B cell (primary cell): ENCODE data around the gene RIPOR1. TPM values are rescaled to one million over a fixed set of nuclear protein-coding genes. Genes with fewer than 3 reads are reported as not detected.

Experiments
- ATAC-seq: fragments of 200-7000 bp; cut with Tn5 transposase; one replicate; pipeline ENCODE4 v1.10.0; 2021; ENCODE audit warnings: low read depth, mild to moderate bottlenecking, moderate number of reproducible peaks, moderate library complexity
- CTCF ChIA-PET: fragments of 350-600 bp; sonication (Branson Sonifier 250); formaldehyde crosslinking; loops from one replicate; lab custom pipeline; 2021; ENCODE audit warnings: antibody characterized with exemption, inconsistent platforms; lab: Charles Lee
- POLR2A ChIA-PET: fragments of 350-600 bp; sonication (Branson Sonifier 250); formaldehyde crosslinking; loops from one replicate; lab custom pipeline; 2021; ENCODE audit warnings: antibody characterized with exemption; lab: Charles Lee
- DNase-seq: peaks from one replicate; pipeline ENCODE4 v3.0.0; 2013
- H2AFZ ChIP-seq: 2 replicates; pipeline ENCODE4 v1.6.1; 2012; ENCODE audit warnings: mild to moderate bottlenecking, low read depth, low read length; ENCODE audit not compliant: insufficient read depth, poor library complexity, severe bottlenecking
- H3K27ac ChIP-seq, 2 donors: 1 replicate in 1 of 2; 2 replicates in 1 of 2; pipeline ENCODE4 v1.5.1; 2012 to 2013; ENCODE audit warnings: low read length in 2 of 2, mild to moderate bottlenecking in 2 of 2, moderate library complexity in 1 of 2
- H3K27me3 ChIP-seq, 4 experiments: fragments of 200-600 bp in 1 of 4; sonication (generic) in 1 of 4; replicated peaks in 1 of 4; 1 replicate in 2 of 4; 2 replicates in 2 of 4; pipeline versions ENCODE4 v1.6.1 to v1.7.0; 2013 to 2016; ENCODE audit warnings: low read length in 3 of 4, mild to moderate bottlenecking in 2 of 4, mixed read lengths in 1 of 4, moderate library complexity in 1 of 4; ENCODE audit not compliant: insufficient read depth in 4 of 4, control insufficient read depth in 3 of 4; ENCODE audit errors: control extremely low read depth in 1 of 4
- H3K36me3 ChIP-seq, 2 experiments: replicated peaks in 1 of 2; 1 replicate in 1 of 2; 2 replicates in 1 of 2; pipeline versions ENCODE4 v1.6.1 to v1.7.1; 2013; ENCODE audit warnings: low read length in 1 of 2; ENCODE audit not compliant: insufficient read depth in 2 of 2, control insufficient read depth in 1 of 2; ENCODE audit errors: control extremely low read depth in 1 of 2, extremely low read depth in 1 of 2
- H3K4me1 ChIP-seq, 2 donors: fragments of 200-600 bp in 1 of 2; sonication (generic) in 1 of 2; 1 replicate in 1 of 2; 2 replicates in 1 of 2; pipeline versions ENCODE4 v1.5.1 to v1.6.1; 2013 to 2017; ENCODE audit warnings: low read length in 2 of 2; ENCODE audit not compliant: control insufficient read depth in 2 of 2, insufficient read depth in 2 of 2
- H3K4me2 ChIP-seq: replicated peaks from 2 replicates; pipeline ENCODE3; 2012; ENCODE audit warnings: mild to moderate bottlenecking, low read depth, low read length; ENCODE audit not compliant: poor library complexity, severe bottlenecking
- H3K4me3 ChIP-seq, 5 experiments: fragments of 200-600 bp in 1 of 5; sonication (generic) in 1 of 5; 1 replicate in 3 of 5; 2 replicates in 2 of 5; pipeline versions ENCODE4 v1.5.1 to v1.7.0; 2011 to 2016; ENCODE audit warnings: low read length in 4 of 5, mild to moderate bottlenecking in 4 of 5, low read depth in 2 of 5, control low read depth in 1 of 5, moderate library complexity in 1 of 5; ENCODE audit not compliant: insufficient read depth in 1 of 5; ENCODE audit errors: control extremely low read depth in 1 of 5, extremely low read depth in 1 of 5
- H3K79me2 ChIP-seq: fragments of 200-600 bp; sonication (generic); one replicate; pipeline ENCODE4 v1.6.0; 2016; ENCODE audit warnings: low read length; ENCODE audit not compliant: control insufficient read depth, insufficient read depth
- H3K9ac ChIP-seq: fragments of 200-600 bp; sonication (generic); 2 replicates; pipeline ENCODE4 v1.6.1; 2017; ENCODE audit warnings: mild to moderate bottlenecking, low read length, moderate library complexity
- H3K9me3 ChIP-seq, 3 donors: one replicate each; pipeline versions ENCODE4 v1.6.1 to v1.7.1; 2013; ENCODE audit warnings: low read length in 2 of 3; ENCODE audit not compliant: control insufficient read depth in 2 of 3, insufficient read depth in 1 of 3; ENCODE audit errors: control extremely low read depth in 1 of 3
- H4K20me1 ChIP-seq: 2 replicates; pipeline ENCODE4 v1.6.0; 2012; ENCODE audit warnings: mild to moderate bottlenecking, low read length; ENCODE audit not compliant: insufficient read depth, control insufficient read depth, poor library complexity, severe bottlenecking
- H3K27ac Mint-ChIP-seq: one replicate; pipeline ENCODE4 v1.8.0; 2021; ENCODE audit warnings: mixed read lengths
- H3K27me3 Mint-ChIP-seq: one replicate; pipeline ENCODE4 v1.8.0; 2021; ENCODE audit warnings: mixed read lengths
- H3K4me1 Mint-ChIP-seq: one replicate; pipeline ENCODE4 v1.8.0; 2021; ENCODE audit warnings: mixed read lengths
- H3K4me3 Mint-ChIP-seq: one replicate; pipeline ENCODE4 v1.8.0; 2021; ENCODE audit warnings: mixed read lengths
- H3K9me3 Mint-ChIP-seq: one replicate; pipeline ENCODE4 v1.8.0; 2022; ENCODE audit warnings: mixed read lengths; ENCODE audit not compliant: insufficient read depth
- EZH2 ChIP-seq: IDR thresholded peaks from 2 replicates; pipeline ENCODE4 v1.6.1; 2012; ENCODE audit warnings: borderline replicate concordance, low read depth, mild to moderate bottlenecking, moderate library complexity, low read length; ENCODE audit not compliant: insufficient read depth, poor library complexity, severe bottlenecking
- WGBS: methylation state at CpG from one replicate; pipeline ENCODE4 v1.1.5; 2013; ENCODE audit warnings: missing lambda C conversion rate; ENCODE audit not compliant: insufficient coverage; 5-methylcytosine and 5-hydroxymethylcytosine counted together
- intact Hi-C: fragments of 100-400 bp; cut with micrococcal nuclease; formaldehyde crosslinking; loops from one replicate; pipeline ENCODE4 v1.10.0; 2022
- polyA plus RNA-seq: library from polyadenylated mRNA; depleted of rRNA; stranded (reverse); fragments of >200 nt; gene quantifications from 2 replicates; pipeline ENCODE4 v1.2.3, GENCODE V29; 2012
- total RNA-seq, 2 donors: library from RNA; stranded (reverse); fragments of 120-200 nt in 1 of 2; gene quantifications; 1 replicate in 1 of 2; 2 replicates in 1 of 2; pipeline versions ENCODE4 v1.2.3 to v1.2.4, GENCODE V29; 2013 to 2022
- TF ChIP-seq, protein P1 (sequence below): fragments of 200-600 bp; IDR thresholded peaks from one replicate; pipeline ENCODE4 v1.8.0; 2022; ENCODE audit warnings: antibody characterized with exemption, mild to moderate bottlenecking

The RIPOR1 gene
- total and polyA plus RNA-seq, 2 donors (not counting 1 experiment from before 2014, with no cell fraction given), result 124 to 363 TPM

GRCh38 chr16:67538666-67539101 is 10.1 kb downstream of the RIPOR1 start:
- ATAC-seq (no peak), DNase-seq (no peak)
- intact Hi-C loops, result no loop called here
- Histone ChIP-seq H3K79me2 (peaks cover 56% of the 10 kb centered on the region), H3K9me3 (no peaks in the 10 kb centered on the region), H3K4me1 (peaks cover 64 to 79% of the 10 kb centered on the region in 2 donors), H3K36me3 (peaks cover 3 to 56% of the 10 kb centered on the region in 2 experiments), H3K27ac (peak overlapping the region; percentile 57 to 97), H4K20me1 (peaks cover 74% of the 10 kb centered on the region), H3K4me3 (peak overlapping the region in 4 of 5 experiments; percentile 65 to 78 (median 70)), H2AFZ (no peak overlapping the region), H3K9ac (peak overlapping the region; percentile 79), H3K27me3 (no peaks in the 10 kb centered on the region), H3K4me2 (peak overlapping the region; percentile 99)
- no peak for TF ChIP-seq EZH2
- TF ChIP-seq, protein P1, sequence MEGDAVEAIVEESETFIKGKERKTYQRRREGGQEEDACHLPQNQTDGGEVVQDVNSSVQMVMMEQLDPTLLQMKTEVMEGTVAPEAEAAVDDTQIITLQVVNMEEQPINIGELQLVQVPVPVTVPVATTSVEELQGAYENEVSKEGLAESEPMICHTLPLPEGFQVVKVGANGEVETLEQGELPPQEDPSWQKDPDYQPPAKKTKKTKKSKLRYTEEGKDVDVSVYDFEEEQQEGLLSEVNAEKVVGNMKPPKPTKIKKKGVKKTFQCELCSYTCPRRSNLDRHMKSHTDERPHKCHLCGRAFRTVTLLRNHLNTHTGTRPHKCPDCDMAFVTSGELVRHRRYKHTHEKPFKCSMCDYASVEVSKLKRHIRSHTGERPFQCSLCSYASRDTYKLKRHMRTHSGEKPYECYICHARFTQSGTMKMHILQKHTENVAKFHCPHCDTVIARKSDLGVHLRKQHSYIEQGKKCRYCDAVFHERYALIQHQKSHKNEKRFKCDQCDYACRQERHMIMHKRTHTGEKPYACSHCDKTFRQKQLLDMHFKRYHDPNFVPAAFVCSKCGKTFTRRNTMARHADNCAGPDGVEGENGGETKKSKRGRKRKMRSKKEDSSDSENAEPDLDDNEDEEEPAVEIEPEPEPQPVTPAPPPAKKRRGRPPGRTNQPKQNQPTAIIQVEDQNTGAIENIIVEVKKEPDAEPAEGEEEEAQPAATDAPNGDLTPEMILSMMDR, result no peak
- ChIA-PET POLR2A (interaction anchor here (1.4 to 6.3 kb wide), 3 partner anchors 12 to 105 kb away, joined by 3 to 76 read pairs (median 27); partner anchors contain the start of genes CTCF and RIPOR1), CTCF (interaction anchor here (1.0 to 12.8 kb wide), 6 partner anchors 7 to 129 kb away, joined by 3 to 178 read pairs (median 14); partner anchors contain the start of genes CARMIL2 and CTCF)
- peak overlapping the region; percentile 78 for H3K4me3 Mint-ChIP-seq
- H3K4me1 Mint-ChIP-seq, result peaks cover 74% of the 10 kb centered on the region
- H3K9me3 Mint-ChIP-seq, result no peaks in the 10 kb centered on the region
- WGBS, result 65% methylated on average over 18 of the region's 23 CpGs
- peak overlapping the region; percentile 89 for H3K27ac Mint-ChIP-seq
- no peaks in the 10 kb centered on the region for H3K27me3 Mint-ChIP-seq

DNA sequence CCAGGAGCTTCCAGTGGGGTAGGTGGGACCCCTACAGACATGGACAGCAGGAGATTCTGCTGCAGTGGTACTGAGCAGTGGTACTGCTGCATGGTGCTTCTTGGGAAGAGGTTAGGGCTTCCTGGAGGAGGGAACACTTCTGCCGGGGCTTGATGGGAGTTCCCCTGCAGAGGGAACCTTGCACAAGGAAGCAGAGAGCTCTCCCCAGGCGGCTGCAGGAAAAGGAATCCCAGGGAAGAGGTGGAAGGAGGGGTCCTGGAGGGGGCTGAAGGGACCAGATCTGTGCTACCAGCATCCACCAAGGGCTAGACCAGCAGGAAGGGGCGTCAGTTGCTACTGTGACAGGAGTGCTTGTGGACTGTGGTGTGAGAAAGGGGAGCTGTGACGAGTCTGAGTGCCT is 10.6 kb downstream of the RIPOR1 start:
- Mint-ChIP-seq H3K27me3 (no peaks in the 10 kb centered on the region), H3K4me3 (peak overlapping the region; percentile 78), H3K4me1 (peaks cover 77% of the 10 kb centered on the region), H3K27ac (peak overlapping the region; percentile 89), H3K9me3 (no peaks in the 10 kb centered on the region)
- H2AFZ ChIP-seq, result no peak overlapping the region
- peaks cover 67 to 80% of the 10 kb centered on the region in 2 donors for H3K4me1 ChIP-seq
- WGBS, result 74% methylated on average over 2 of the region's 4 CpGs
- no peak for ATAC-seq
- no peaks in the 10 kb centered on the region for H3K9me3 ChIP-seq
- H3K27ac ChIP-seq, result peak overlapping the region in 1 of 2 donors; percentile 97
- no peak overlapping the region for H3K9ac ChIP-seq
- ChIA-PET POLR2A (interaction anchor here (0.6 to 6.3 kb wide), 3 partner anchors 12 to 54 kb away, joined by 7 to 76 read pairs (median 27); partner anchors contain the start of genes CTCF and RIPOR1), CTCF (interaction anchor here (1.0 to 12.8 kb wide), 5 partner anchors 6 to 129 kb away, joined by 3 to 178 read pairs (median 22); partner anchors contain the start of gene CTCF)
- H4K20me1 ChIP-seq, result peaks cover 79% of the 10 kb centered on the region
- H3K4me3 ChIP-seq, result no peak overlapping the region
- DNase-seq, result no peak
- TF ChIP-seq EZH2, result no peak
- TF ChIP-seq, protein P1, result no peak
- H3K27me3 ChIP-seq, result no peaks in the 10 kb centered on the region
- H3K4me2 ChIP-seq, result peak overlapping the region; percentile 99
- peaks cover 3 to 62% of the 10 kb centered on the region in 2 experiments for H3K36me3 ChIP-seq
- H3K79me2 ChIP-seq, result peaks cover 51% of the 10 kb centered on the region
- intact Hi-C loops, result no loop called here
